K562 (cell line): ENCODE data around the gene LMX1B. TPM values are rescaled to one million over a fixed set of nuclear protein-coding genes. Genes with fewer than 3 reads are reported as not detected.

Source experiments
- ATAC-seq: fragments of 200-7000 bp; cut with Tn5 transposase; 3 replicates; pipeline ENCODE4 v1.9.1; 2020; ENCODE audit warnings: moderate library complexity
- BruUV-seq: library from RNA; stranded (reverse); fragments of 400-500 nt; replicated peaks from 2 replicates; lab custom pipeline; 2021; lab: Mats Ljungman, UMichigan
- CTCF ChIA-PET: fragments of 300-600 bp; formaldehyde crosslinking; extraction: SDS; loops from one replicate; lab custom pipeline; 2021; ENCODE audit warnings: low intra/inter-chr PET ratio; lab: Yijun Ruan, JAX
- POLR2A ChIA-PET: fragments of 300-600, 350-650 bp; sonication (Branson Sonifier 250); formaldehyde crosslinking; extraction: SDS; loops from one replicate; lab custom pipeline; 2021; ENCODE audit warnings: antibody characterized with exemption, inconsistent platforms; lab: Yijun Ruan, JAX
- DNase-seq, 4 experiments: peaks; one replicate each; pipeline versions ENCODE4 v3.0.0 to v3.0.0-alpha.2; 2011 to 2018; ENCODE audit warnings: low spot score in 3 of 4, mixed read lengths in 3 of 4; ENCODE audit errors: extremely low read depth in 1 of 4
- FAIRE-seq: peaks from 2 replicates; lab custom pipeline; 2011; peaks lifted over from hg19 to GRCh38; lab: Jason Lieb, UNC
- H2AFZ ChIP-seq: 2 replicates; pipeline ENCODE4 v1.6.0; 2011; ENCODE audit warnings: low read depth, low read length, control low read depth, inconsistent platforms
- H3K27ac ChIP-seq: fragments of 200-600 bp; 3 replicates; pipeline ENCODE4 v1.8.0; 2011; ENCODE audit warnings: low read depth, mild to moderate bottlenecking, control low read depth, inconsistent platforms, low read length, moderate library complexity, mixed read lengths; ENCODE audit errors: extremely low read depth
- H3K27me3 ChIP-seq, 2 experiments: fragments of 300-600 bp in 1 of 2; 2 replicates in 1 of 2; 3 replicates in 1 of 2; pipeline versions ENCODE4 v1.6.0 to v1.8.0; 2011; ENCODE audit warnings: inconsistent platforms in 2 of 2, low read length in 2 of 2, mild to moderate bottlenecking in 1 of 2, mixed read lengths in 1 of 2, moderate library complexity in 1 of 2; ENCODE audit not compliant: control insufficient read depth in 2 of 2, insufficient read depth in 2 of 2
- H3K36me3 ChIP-seq: fragments of 300-600 bp; 3 replicates; pipeline ENCODE4 v1.8.0; 2011; ENCODE audit warnings: mild to moderate bottlenecking, low read length, inconsistent platforms; ENCODE audit not compliant: control insufficient read depth, insufficient read depth
- H3K4me1 ChIP-seq, 2 experiments: fragments of 200-600 bp in 1 of 2; replicated peaks in 1 of 2; 2 replicates in 1 of 2; 3 replicates in 1 of 2; pipeline versions ENCODE4 v1.5.1 to v1.8.0; 2011; ENCODE audit warnings: inconsistent platforms in 2 of 2, low read length in 2 of 2, mild to moderate bottlenecking in 1 of 2, mixed read lengths in 1 of 2, moderate library complexity in 1 of 2; ENCODE audit not compliant: control insufficient read depth in 2 of 2, insufficient read depth in 2 of 2
- H3K4me2 ChIP-seq: 2 replicates; pipeline ENCODE4 v1.6.1; 2011; ENCODE audit warnings: low read length, control low read depth, inconsistent platforms, mixed read lengths; ENCODE audit not compliant: insufficient read depth
- H3K4me3 ChIP-seq: fragments of 200-600 bp; sonication (generic), shearing (Covaris generic); 2 replicates; pipeline ENCODE4 v1.5.1; 2016; ENCODE audit warnings: control low read depth, inconsistent platforms
- H3K79me2 ChIP-seq: fragments of 200-600 bp; 3 replicates; pipeline ENCODE4 v1.8.0; 2011; ENCODE audit warnings: low read length, inconsistent platforms; ENCODE audit not compliant: control insufficient read depth, insufficient read depth
- H3K9ac ChIP-seq, 2 experiments: 2 replicates each; pipeline versions ENCODE4 v1.6.0 to v1.6.1; 2011; ENCODE audit warnings: low read depth in 2 of 2, low read length in 2 of 2, control low read depth in 1 of 2, inconsistent platforms in 1 of 2, mild to moderate bottlenecking in 1 of 2, mixed read lengths in 1 of 2; ENCODE audit not compliant: insufficient read depth in 1 of 2
- H3K9me1 ChIP-seq: one replicate; pipeline ENCODE4 v1.6.0; 2011; ENCODE audit warnings: inconsistent platforms, mild to moderate bottlenecking, low read length, moderate library complexity; ENCODE audit not compliant: control insufficient read depth, insufficient read depth
- H3K9me3 ChIP-seq: replicated peaks from 2 replicates; pipeline ENCODE4 v1.5.1; 2011; ENCODE audit warnings: low read depth, low read length, inconsistent platforms; ENCODE audit not compliant: control insufficient read depth, insufficient read depth
- H4K20me1 ChIP-seq: replicated peaks from 2 replicates; pipeline ENCODE4 v1.6.1; 2011; ENCODE audit warnings: low read length, inconsistent platforms, mixed read lengths; ENCODE audit not compliant: control insufficient read depth, insufficient read depth
- ARID4B ChIP-seq: sonication (generic); formaldehyde crosslinking; IDR thresholded peaks from 2 replicates; pipeline ENCODE4 v1.8.0; 2022; ENCODE audit warnings: mild to moderate bottlenecking, missing genetic modification reagents
- DLX4 ChIP-seq: fragments of 250-450 bp; sonication (Bioruptor Pico); IDR thresholded peaks from 2 replicates; pipeline ENCODE4 v1.6.1; 2021; ENCODE audit warnings: mild to moderate bottlenecking
- HCFC1 ChIP-seq: IDR thresholded peaks from 2 replicates; pipeline ENCODE4 v1.6.1; 2012; ENCODE audit warnings: low read depth, low read length, improper control_type of control experiment
- NBN ChIP-seq: fragments of 450-650 bp; IDR thresholded peaks from 2 replicates; pipeline ENCODE4 v1.6.1; 2016; ENCODE audit warnings: low read depth, mild to moderate bottlenecking
- THRA ChIP-seq: fragments of 450-650 bp; IDR thresholded peaks from 2 replicates; pipeline ENCODE4 v1.6.1; 2017; ENCODE audit warnings: mild to moderate bottlenecking, moderate library complexity
- TSC22D4 ChIP-seq: fragments of 450-650 bp; IDR thresholded peaks from 2 replicates; pipeline ENCODE4 v1.6.1; 2016; ENCODE audit warnings: missing genetic modification characterization, missing biosample characterization, control low read depth
- XRCC4 ChIP-seq: IDR thresholded peaks from one replicate; pipeline ENCODE4 v1.6.1; 2011; ENCODE audit not compliant: insufficient read depth, insufficient read length; ENCODE audit errors: extremely low read depth
- ZNF12 ChIP-seq: sonication (generic); formaldehyde crosslinking; IDR thresholded peaks from 2 replicates; pipeline ENCODE4 v1.4.0; 2020; ENCODE audit warnings: mild to moderate bottlenecking, missing genetic modification reagents
- ZNF124 ChIP-seq: sonication (generic); formaldehyde crosslinking; IDR thresholded peaks from 2 replicates; pipeline ENCODE4 v1.8.1; 2022; ENCODE audit warnings: missing genetic modification reagents
- ZNF41 ChIP-seq: fragments of 250-450 bp; sonication (Bioruptor Pico); conservative IDR thresholded peaks from 2 replicates; pipeline ENCODE4 v1.4.0; 2020; ENCODE audit warnings: mild to moderate bottlenecking
- ZNF79 ChIP-seq: fragments of 250-450 bp; sonication (Bioruptor Pico); IDR thresholded peaks from 2 replicates; pipeline ENCODE4 v1.4.0; 2020; ENCODE audit warnings: low read depth, mild to moderate bottlenecking, moderate library complexity
- WGBS: fragments of 100-300 bp; shearing (Covaris generic); methylation state at CpG from one replicate; pipeline ENCODE4 v1.1.6; 2016; ENCODE audit warnings: low coverage, mixed read lengths; ENCODE audit not compliant: insufficient coverage; ENCODE audit errors: missing lambda C conversion rate; 5-methylcytosine and 5-hydroxymethylcytosine counted together
- in situ Hi-C: fragments of 300-500 bp; cut with MboI; formaldehyde crosslinking; loops from 4 replicates; pipeline ENCODE4 v1.15.0; 2018; ENCODE audit warnings: inconsistent platforms, mixed read lengths
- intact Hi-C: fragments of 100-400 bp; cut with micrococcal nuclease; formaldehyde crosslinking; loops from 2 replicates; pipeline ENCODE4 v1.14.2; 2022
- polyA plus RNA-seq, 8 experiments: library from polyadenylated mRNA; depleted of rRNA in 4 of 8; stranded (reverse) in 5 of 8; unstranded in 3 of 8; fragments of >200 nt; fragmentation: Nextera tagmentation in 2 of 8; fragmentation: Illumina TruSeq in 1 of 8; extraction: Ambion mirVana in 2 of 8; extraction: Trizol in 1 of 8; gene quantifications; 2 replicates each; pipeline versions ENCODE4 v1.2.1 to v1.2.3, GENCODE V29; 2011 to 2014; ENCODE audit warnings: inconsistent platforms in 1 of 8, missing spikeins in 1 of 8
- total RNA-seq, 7 experiments: library from RNA; depleted of rRNA in 6 of 7; stranded (reverse); fragments of >200 nt in 6 of 7; fragmentation: Illumina TruSeq in 2 of 7; extraction: Trizol in 2 of 7; gene quantifications; 2 replicates each; pipeline versions ENCODE4 v1.2.1 to v1.2.3, GENCODE V29; 2011 to 2021; ENCODE audit warnings: low replicate concordance in 1 of 7

LMX1B gene
- total and polyA plus RNA-seq, 9 of the 15 experiments (the other 6 are each of a cell fraction or from before 2014, with no cell fraction given): not detected

- intact Hi-C loops (no loop called here), in situ Hi-C loops (no loop called here)
- H3K4me1 ChIP-seq: peaks cover 0 to 16% of the 10 kb centered on the region in 2 experiments; a peak in 1 of 5 replicates
- TF ChIP-seq HCFC1: no peak
- no peak for TF ChIP-seq ZNF12 (CRISPR knock-in tag)
- TF ChIP-seq ARID4B (CRISPR knock-in tag): no peak
- no peak for TF ChIP-seq TSC22D4
- no peak for TF ChIP-seq ZNF79 (CRISPR knock-in tag)
- no peak for TF ChIP-seq ZNF124 (CRISPR knock-in tag)
- no peak for TF ChIP-seq DLX4 (CRISPR knock-in tag)
- TF ChIP-seq THRA: no peak
- no peak for TF ChIP-seq NBN
- TF ChIP-seq XRCC4: no peak
- no peak for TF ChIP-seq ZNF41 (CRISPR knock-in tag)
- no peak overlapping the region for H3K27ac ChIP-seq
- H2AFZ ChIP-seq: no peak overlapping the region
- ATAC-seq (no peak), FAIRE-seq (no peak), DNase-seq (no peak)
- H3K27me3 ChIP-seq: peaks cover 40 to 85% of the 10 kb centered on the region in 2 experiments; a peak in 4 of 5 replicates
- no peak overlapping the region for H3K4me3 ChIP-seq
- BruUV-seq: no TSS peak
- POLR2A ChIA-PET: no interaction called here
- no peaks in the 10 kb centered on the region for H3K9me3 ChIP-seq
- 2% methylated on average over 10 of the region's 10 CpGs for WGBS
- H3K79me2 ChIP-seq: no peaks in the 10 kb centered on the region
- no peaks in the 10 kb centered on the region for H3K9me1 ChIP-seq
- no peak overlapping the region for H3K4me2 ChIP-seq
- CTCF ChIA-PET: no interaction called here
- no peaks in the 10 kb centered on the region for H3K36me3 ChIP-seq
- 0 out of 2 replicates have a peak, but pooled peaks cover 5% of the 10 kb centered on the region for H4K20me1 ChIP-seq
- H3K9ac ChIP-seq: no peak overlapping the region; a peak in 1 of 4 replicates
These were observed 5.8 kb downstream of the LMX1B start for GRCh38 chr9:126619361-126620135.
